Measurements from ENCODE around the gene RTP3.
"Not testable (repeated sequence)": the region's sequence is repeated elsewhere in the genome, so short reads cannot be mapped to it uniquely, and the experiment has no call there.

Gene RTP3

GRCh38 chr3:46491089-46492070 lies 6.4 kb upstream of the RTP3 start:
- no peak for DNase-seq (ENCODE audit: low spot score)

DNA sequence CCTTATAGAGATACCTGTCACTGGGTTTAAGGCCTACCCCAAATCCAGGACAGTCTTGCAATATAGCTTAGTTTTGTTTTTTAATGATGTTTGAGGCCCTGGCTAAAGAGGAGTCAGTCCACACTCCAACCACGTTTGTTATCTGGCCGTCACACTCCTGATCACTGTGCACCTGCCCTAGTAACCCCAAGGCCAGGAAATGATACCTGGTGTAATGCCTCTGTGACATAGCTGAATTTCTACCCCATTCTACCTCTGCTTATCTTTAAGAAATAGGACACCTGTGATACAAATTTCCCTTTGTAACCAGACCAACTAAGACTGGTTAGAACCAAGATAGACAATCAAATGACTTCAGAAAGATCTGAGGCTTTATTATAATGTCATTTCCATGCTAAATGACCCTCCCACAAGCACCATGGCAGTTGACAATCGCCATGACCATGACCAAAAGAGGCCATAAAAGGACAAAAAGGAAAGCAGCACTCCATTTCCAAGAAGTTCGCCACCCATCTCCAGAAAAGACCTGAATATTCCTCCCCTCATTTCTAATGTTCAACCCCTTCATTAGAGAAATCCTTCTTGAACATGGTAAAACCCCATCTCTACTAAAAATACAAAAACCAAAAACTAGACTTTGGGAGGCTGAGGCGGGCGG lies 4.8 kb upstream of the RTP3 start:
- no peak for DNase-seq (ENCODE audit: low spot score)

DNA sequence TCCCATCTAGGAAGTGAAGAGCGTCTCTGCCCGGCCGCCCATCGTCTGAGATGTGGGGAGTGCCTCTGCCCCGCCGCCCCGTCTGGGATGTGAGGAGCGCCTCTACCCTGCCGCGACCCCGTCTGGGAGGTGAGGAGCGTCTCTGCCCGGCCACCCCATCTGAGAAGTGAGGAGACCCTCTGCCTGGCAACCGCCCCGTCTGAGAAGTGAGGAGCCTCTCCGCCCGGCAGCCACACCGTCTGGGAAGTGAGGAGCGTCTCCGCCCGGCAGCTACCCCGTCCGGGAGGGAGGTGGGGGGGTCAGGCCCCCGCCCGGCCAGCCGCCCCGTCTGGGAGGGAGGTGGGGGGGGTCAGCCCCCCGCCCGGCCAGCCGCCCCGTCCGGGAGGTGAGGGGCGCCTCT lies 3.3 kb upstream of the RTP3 start:
- not testable (repeated sequence) for DNase-seq (ENCODE audit: low spot score)

DNA sequence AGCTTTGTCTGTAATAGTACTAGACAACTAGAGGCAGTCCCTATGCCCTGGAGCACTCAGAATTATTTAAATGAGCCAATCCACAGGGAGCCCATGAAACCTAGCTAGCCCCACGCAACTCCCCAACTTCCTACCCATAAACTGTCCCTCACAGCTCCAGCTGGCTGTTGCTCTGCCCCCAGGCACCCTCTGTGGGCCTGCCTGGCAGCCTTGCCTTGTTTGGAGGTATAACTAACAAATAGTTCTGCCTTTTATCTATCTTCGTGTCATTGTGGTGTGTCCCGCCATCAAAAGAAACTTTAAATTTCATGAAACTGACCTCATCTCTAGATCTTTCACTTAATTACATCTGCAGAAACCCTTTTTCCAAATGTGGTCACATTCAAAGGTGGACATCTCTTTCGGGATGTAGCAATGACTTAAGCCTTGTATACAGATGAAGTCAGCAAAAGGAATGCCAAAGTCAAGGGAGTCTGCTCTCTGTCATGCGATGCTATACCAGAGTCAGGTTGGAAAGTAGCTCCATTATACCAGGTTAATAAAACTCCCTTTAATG lies 1.8 kb upstream of the RTP3 start:
- no peak for DNase-seq (ENCODE audit: low spot score)

DNA sequence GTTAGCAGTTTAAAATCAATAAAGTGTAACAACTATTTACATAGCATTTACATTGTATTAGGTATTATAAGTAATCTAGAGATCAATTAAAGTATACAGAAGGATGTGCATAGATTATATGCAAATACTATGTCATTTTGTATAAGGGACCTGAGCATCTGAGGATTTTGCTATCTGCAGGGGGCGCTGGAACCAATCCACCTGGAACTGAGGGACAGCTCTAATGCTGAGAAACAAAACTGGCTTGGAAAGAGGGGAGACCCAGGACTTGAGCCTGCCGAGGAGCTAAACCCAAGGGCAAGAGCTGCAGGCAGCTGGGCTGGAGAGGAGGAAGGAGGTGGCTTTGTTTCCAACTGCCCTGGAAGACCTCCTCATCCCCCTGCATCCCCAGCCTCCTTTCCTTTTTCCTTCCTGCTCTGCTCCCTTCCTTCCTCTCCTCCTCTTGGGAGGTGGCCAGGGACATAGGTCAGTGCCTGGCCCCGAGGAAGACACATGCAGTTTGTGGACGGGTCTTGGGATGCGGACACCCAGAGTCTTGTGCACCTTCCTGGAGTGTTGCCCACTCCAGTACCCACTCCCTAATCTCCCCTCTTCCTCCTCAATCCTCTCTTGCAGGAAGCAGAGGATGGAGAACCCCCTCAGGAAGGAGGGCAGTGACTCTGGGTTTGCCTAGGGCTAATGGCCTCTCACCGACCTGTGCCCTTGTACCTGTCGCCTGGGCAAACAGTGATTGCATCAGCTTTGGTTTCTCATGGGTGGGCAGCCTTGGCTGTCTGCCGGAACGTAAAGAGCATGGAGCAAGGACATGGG lies 825 bp upstream of the RTP3 start:
- no peak for DNase-seq (ENCODE audit: low spot score)

GRCh38 chr3:46498916-46499519 lies 1.2 kb downstream of the RTP3 start:
- DNase-seq (ENCODE audit: low spot score): no peak

- DNase-seq (ENCODE audit: low spot score): no peak
These were observed 3.2 kb downstream of the RTP3 start for GRCh38 chr3:46500656-46501635.

DNA sequence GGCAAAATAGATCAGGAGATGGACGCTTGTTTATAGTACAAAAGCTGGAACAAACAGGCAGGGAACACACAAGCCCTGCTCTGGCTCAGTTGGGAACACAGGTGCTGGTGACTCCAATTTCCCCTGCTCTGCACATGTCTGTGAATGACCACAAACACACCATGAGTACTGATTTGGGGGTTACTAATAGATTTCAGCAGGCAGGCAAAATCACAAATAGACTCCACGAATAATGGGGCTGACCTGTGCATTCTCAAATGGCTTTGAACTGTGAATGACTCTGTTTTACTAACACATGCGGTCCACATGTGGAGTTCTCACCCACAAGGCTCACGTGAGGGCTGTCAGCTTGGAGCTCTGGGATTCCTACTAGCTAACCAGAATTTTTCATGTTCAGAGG lies 3.9 kb downstream of the RTP3 start:
- DNase-seq (ENCODE audit: low spot score): no peak

DNA sequence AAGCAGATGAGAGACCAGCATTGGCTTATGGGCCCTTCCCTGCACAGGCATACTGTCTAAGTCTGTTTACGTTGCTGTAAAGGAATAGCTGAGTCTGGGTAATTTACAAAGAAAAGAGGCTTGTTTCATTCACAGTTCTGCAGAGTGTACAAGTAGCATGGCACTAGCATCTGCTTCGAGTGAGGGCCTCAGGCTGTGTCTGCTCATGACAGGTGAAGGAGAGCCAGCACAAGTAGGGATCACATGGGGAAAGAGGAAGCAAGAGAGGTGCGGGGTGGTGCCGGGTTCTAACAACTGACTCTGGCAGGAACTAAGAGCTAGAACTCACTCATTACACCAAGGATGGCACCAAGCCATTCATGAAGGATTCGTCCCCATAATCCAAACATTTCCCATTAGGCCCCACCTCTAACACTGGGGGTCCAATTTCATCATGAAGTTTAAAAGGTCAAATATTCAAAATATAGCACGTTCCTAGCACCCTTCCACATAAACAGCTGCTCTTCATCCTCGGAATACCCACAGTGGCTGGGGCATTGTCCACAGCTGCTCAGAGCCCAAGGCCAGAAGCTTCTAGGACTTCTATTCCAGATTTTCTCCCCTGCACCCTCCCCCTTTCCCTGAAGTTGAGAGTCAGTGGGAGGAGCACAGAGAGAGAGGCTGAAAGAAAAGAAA lies 5.6 kb downstream of the RTP3 start:
- DNase-seq (ENCODE audit: low spot score): no peak

DNA sequence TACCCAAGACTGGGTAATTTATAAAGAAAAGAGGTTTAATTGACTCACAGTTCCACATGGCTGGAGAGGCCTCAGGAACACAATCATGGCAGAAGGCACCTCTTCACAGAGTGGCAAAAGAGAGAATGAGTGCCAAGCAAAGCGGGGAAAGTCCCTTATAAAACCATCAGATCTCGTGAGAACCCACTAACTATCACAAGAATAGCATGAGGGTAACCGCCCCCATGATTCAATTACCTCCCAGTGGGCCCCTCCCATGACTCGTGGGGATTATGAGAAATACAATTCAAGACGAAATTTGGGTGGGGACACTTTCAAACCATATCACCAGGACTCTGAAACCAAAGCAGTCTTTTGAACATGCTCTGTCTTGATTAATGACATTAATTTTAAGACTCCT lies 7.0 kb downstream of the RTP3 start:
- no peak for DNase-seq (ENCODE audit: low spot score)

- no peak for DNase-seq (ENCODE audit: low spot score)
These were observed 8.2 kb downstream of the RTP3 start for GRCh38 chr3:46505953-46506352.

DNA sequence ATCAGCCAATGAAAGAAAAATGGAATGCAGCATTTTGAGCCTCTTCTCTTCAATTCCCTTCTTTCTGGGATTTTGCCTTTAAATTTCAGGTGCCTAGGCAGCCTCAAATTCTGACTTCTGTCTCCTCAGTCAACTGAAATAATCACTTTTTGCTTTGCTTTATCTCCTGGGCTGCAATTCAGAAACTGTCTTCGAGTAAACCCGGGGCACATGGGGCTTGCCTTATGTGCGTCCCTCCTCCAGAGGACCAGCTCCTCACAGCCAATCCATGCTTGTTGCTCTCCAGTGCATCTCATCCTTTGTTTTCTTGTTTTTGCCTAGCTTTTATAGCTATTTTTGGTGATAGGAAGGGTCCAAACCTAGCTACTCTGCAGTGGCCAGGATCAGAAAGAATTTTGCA lies 8.8 kb downstream of the RTP3 start:
- no peak for DNase-seq (ENCODE audit: low spot score)

DNA sequence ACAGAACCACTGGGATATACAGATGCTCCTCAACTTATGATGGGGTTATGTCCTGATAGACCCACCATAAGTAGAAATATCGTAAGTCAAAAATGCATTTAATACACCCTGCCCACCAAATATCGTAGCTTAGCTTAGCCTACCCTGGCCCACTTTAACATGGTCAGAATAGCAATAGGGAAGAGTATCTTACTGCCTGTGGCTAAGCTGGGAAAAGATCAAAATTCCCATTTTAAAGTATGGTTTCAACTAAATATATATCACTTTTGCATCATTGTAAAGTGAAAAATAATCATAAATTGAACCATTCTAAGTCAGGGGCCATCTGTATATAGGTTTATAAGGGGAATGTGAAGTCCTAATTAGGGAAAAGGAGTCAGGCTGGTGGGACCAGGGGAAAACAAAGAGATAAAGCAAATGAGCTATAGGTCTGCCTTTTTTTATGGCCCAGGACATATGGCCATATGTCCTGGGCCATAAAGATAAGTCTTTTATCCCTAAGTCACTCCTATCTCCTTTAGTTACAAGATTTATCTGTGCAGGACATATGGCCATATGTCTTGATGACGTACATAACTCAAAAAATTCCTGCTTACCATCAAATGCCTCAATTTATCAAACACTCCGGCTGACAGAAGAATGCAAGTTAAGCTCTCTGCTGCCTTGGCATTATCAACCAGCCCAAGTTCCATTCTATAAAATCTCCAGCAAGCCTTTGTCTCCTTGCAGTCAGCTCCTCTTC lies 11.2 kb downstream of the RTP3 start:
- no peak for DNase-seq (ENCODE audit: low spot score)

DNA sequence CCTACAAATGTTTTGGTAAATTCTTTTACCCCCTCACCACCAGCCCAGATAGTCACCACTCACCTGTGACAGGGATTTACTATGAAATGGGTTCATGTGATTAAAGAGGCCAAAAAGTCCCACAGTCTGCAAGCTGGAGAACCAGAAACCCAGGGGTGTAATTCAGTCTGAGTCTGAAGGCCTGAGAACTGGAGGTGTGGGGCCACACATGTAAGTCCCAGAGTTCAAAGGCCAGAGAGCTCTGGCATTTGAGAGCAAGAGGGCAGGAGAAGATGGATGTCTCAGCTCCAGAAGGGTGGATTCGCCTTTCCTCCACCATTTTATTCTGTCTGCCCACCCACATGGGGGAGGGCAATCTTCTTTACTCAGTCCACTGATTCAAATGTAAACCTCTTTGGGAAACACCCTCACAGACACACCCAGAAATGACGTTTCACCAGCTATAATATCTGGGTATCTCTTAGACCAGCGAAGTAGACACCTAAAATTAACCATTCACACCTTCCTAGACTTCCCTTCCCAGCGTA lies 11.9 kb downstream of the RTP3 start:
- no peak for DNase-seq (ENCODE audit: low spot score)

DNA sequence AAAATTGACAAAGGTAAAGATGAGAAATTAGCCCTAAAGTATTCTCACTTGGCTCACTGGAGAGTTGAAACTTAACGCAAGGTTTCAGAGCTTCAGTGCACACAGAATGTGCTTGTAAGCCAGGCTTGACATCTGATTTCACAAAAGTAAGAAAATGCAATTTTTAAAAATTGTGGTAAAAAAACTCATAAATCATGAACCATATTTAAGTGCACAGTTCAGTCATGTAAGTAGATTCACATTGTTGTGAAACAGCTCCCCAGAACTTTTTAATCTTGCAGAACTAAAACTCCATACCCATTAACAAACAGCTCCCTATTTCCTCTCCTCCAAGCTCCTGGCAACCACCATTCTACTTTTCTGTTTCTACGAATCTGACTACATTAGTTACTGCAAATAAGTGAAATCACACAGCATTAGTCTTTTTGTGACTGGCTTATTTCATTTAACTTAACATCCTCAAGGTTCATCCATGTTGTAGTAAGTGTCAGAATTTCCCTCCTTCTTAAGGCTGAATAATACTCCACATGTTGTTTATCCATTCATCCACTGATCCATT lies 14.5 kb downstream of the RTP3 start:
- no peak for DNase-seq (ENCODE audit: low spot score)

- DNase-seq (ENCODE audit: low spot score): no peak
These were observed 18.7 kb downstream of the RTP3 start for GRCh38 chr3:46516521-46516920.

DNA sequence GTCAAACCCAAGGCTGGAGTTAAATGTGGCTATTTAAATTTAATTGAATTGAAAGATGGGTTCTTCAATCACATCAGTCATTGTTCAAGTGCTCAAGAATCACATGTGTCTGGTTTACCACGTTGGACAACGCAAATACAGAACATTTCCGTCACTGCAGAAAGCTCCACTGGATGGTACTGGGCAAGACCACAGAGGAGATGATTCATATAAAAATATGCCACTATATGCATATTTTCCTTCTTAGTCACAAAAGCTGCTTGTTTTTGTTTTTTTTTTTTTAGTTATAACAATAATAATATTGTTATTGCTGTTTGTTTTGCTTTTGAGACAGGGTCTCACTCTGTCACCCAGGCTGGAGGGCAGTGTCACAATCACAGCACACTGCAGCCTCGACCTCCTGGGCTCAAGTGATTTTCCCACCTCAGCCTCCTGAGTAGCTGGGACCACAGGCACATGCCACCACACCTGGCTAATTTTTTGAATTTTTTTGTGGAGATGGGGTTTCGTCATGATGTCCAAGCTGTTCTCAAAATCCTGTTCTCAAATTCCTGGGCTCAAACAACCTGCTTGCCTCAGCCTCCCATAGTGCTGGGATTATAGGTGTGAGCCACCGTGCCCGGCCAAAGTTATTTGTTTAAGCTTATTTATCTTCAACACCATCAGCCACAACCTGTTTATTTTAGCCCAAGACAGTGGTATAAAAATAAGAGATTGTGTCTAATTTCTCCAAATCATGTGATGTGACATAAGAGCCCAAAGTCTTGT lies 19.4 kb downstream of the RTP3 start:
- peak; percentile 76 for DNase-seq (ENCODE audit: low spot score)

- DNase-seq (ENCODE audit: low spot score): no peak
These were observed 20.0 kb downstream of the RTP3 start for GRCh38 chr3:46517784-46518181.
